Measurements from ENCODE around the gene STK25.

The STK25 gene

DNA sequence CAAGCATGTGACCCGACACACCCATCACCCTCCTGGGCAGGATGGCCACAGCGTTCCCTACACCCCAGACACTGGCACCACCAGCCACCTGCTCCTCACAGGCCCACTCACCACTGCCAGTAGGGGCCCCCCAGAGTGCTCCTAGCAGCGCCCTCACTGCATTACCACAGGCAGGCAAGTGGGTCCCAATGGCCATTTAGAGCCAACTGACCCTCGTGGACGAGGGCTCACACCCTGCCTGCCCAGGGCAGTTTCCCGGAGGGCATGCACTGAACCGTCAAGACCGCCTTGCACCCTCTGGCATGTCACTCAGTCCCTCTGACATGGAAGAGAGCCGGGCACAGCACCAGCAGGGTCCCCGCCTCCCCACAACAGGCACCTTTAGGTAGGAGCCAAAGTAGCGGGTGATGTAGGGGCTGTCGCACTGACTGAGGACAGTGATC, 7.3 kb downstream of the STK25 start:
- no peak overlapping the region for H3K4me3 ChIP-seq
- no peak overlapping the region for H3K27ac ChIP-seq
- TF ChIP-seq, protein P1, sequence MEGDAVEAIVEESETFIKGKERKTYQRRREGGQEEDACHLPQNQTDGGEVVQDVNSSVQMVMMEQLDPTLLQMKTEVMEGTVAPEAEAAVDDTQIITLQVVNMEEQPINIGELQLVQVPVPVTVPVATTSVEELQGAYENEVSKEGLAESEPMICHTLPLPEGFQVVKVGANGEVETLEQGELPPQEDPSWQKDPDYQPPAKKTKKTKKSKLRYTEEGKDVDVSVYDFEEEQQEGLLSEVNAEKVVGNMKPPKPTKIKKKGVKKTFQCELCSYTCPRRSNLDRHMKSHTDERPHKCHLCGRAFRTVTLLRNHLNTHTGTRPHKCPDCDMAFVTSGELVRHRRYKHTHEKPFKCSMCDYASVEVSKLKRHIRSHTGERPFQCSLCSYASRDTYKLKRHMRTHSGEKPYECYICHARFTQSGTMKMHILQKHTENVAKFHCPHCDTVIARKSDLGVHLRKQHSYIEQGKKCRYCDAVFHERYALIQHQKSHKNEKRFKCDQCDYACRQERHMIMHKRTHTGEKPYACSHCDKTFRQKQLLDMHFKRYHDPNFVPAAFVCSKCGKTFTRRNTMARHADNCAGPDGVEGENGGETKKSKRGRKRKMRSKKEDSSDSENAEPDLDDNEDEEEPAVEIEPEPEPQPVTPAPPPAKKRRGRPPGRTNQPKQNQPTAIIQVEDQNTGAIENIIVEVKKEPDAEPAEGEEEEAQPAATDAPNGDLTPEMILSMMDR (IDR thresholded peaks at IDR 0.05): no peak
- DNase-seq (ENCODE audit: low spot score): no peak

DNA sequence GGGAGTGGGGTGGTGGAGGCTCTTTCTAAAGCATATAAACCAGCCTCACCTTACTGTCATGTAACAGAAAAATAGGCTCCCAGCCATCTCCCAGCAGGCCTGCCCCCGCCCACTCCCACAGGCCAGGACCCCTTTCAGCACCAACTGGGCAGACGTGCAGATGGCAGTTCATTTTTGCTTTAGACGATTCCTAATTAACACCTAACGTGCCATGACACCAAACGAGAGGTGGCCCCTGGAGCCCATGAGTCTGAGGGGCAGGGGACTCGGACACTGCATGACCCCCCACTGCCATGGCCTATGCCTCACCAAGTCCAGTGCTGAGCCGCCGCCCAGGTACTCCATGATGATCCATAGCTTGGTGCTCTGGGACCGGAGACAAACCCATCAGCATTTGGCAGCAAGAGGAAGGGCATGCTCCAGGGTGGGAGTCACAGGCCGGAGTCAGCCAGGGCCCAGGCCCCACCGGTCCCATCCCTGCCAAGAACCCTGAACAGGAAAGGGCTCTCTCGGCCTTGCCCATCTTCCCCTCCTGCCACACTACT, 7.9 kb downstream of the STK25 start:
- TF ChIP-seq, protein P1 (IDR thresholded peaks at IDR 0.05): no peak
- Histone ChIP-seq H3K27ac (no peak overlapping the region), H3K4me3 (no peak overlapping the region)
- DNase-seq (ENCODE audit: low spot score): no peak

DNA sequence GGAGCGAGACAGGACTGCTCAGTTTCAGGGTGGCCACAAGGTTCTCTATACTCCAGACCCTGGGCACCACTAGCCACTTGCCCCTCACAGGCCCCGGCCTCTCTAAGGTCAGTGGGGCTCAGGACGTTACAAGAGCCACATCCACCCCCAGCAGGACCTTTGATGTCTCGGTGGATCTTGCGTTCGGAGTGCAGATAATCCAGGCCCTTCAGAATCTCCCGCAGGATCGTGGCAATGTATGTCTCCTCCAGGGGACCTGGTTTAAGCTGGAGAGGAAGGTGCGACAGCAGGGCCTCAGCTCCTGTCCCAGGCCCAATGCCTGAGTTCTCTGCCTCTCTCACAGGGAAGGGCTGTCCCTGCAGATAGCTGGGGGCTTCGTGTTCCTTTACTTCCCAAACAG, 8.4 kb downstream of the STK25 start:
- TF ChIP-seq, protein P1 (IDR thresholded peaks at IDR 0.05): no peak
- H3K27ac ChIP-seq: no peak overlapping the region
- H3K4me3 ChIP-seq: no peak overlapping the region
- no peak for DNase-seq (ENCODE audit: low spot score)

DNA sequence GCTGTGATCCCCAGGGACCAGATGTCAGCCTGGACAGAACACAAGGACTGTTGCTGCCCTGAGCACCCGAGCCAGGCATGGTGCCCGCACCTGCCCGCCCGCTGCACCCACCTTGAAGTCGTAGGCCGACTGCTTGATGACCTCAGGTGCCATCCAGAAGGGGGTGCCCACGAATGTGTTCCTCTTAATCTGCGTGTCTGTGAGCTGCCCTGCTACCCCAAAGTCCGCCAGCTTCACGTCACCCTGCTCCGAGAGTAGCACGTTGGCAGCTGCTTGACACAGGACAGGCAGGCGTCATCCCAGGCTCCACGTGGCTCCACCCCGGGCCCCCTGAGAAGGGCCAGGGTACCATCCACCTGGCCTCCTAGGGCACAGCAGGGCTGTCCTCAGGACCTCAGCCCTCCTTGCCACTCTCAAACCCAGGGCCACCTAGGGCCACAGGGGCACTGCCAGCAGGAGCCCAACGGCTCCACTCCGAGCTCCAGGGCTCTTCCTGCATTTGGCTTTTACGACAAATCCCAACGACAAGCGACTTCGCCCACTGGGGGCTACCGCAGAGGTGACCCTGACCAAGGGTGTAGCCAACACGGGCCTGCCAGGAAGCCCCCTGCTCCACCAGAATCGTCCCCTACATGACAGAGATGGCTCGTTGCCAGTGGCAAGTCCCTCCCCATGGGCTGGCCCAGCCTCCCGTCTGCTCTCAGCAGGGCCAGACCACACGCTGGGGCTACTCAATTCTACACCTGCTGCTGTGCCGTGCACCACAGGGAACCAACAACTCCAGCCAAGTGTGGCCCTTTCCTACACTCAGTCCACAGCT, 9.0 kb downstream of the STK25 start:
- no peak overlapping the region for H3K4me3 ChIP-seq
- no peak for DNase-seq (ENCODE audit: low spot score)
- H3K27ac ChIP-seq: no peak overlapping the region
- TF ChIP-seq, protein P1 (IDR thresholded peaks at IDR 0.05): no peak

DNA sequence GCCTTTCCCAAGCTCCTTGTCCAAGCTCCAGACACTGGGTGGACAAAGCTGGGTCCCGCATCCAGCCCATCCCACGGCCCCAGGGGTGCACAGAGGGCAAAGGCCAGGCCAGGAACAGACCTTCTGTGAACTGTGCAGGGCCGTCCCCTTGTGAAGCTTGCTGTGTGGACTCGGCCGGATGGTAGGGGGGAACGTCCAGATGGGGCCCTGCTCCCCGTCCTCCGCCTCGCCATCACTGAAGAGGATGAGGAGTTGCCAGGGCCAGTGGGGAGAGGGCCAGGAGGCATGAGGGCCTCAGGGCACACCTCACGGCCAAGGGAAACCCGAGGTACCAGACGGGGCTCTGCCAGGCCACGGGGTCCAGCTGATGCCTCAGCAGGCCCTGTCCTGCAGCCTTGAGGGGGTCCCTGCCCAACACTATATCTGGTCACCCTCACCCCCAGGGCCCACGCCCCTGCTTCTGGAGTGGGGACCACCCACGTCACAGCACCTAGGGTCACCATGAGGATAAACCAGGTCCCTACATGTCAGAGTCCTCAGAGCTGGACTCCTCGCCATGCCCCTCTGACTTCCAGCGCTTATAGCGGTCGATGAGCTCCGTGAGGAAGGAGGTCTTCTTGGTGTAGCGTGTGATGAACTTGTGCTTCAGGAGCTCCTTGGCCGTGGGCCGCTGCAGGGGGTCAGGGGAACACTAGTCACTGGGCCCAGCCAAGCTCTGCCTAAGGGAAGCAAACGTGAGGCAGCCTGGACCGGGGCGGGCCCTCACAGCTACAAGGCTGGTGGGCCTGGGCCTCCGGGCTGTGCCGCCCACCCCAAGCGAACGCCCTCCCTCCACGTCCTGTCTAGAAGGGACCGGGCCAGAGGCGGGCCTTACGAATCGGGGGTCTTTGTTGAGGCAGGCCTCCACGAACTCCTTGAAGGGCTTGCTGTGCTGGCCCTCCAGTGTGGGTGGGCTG, 10.0 kb downstream of the STK25 start:
- no peak overlapping the region for H3K27ac ChIP-seq
- no peak overlapping the region for H3K4me3 ChIP-seq
- DNase-seq (ENCODE audit: low spot score): no peak
- TF ChIP-seq, protein P1 (IDR thresholded peaks at IDR 0.05): no peak

DNA sequence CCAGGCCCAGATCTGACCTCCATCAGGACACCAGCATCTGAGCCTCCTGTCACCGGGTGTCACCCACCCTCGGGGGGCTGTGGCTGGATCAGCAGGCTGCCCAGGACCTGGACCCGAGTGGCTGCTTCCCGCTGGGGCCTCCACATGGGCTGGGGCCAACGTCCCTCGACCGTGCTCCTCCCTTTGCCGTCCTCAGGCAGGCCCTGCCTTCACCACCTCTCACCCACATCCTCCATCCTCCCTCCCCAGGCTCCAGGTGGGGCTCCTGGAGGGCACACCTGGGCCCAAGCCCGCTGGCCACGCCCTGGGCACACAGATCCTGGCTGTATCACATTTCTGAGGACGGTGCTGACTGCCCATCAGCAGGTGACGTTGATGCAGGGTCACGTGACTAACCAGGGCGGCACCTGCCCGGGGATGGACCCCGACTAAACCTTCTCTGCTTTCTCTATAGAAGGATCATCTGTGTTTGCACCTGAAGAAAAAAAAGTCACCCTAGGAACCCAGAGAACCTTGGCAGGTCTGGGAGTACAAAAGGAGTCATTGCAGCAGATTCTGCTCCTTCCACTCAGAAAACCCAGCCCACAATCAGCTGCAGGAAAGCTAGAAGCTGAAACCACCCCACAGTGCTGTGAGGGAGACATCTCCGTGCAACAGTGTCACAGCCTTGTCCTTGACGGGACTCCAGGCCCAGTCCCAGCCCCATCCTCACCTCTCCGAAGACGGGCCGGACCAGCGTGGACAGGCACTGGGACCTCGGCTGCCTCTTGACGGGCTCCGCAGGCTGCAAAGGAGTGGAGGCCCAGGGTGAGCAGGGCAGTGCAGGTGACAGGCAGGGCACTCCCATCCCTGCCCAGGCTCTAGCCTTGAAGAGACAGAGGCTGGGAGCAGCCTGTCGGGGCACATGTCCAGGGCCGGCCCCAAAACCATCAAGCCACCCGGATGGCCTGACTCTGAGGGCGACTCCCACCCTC, 11.2 kb downstream of the STK25 start:
- Histone ChIP-seq H3K27ac (no peak overlapping the region), H3K4me3 (no peak overlapping the region)
- DNase-seq (ENCODE audit: low spot score): no peak
- TF ChIP-seq, protein P1 (IDR thresholded peaks at IDR 0.05): no peak
